Kidney (tissue), 14 donors: ENCODE measurements around the gene CRYBB2. TPM values are rescaled to one million over a fixed set of nuclear protein-coding genes. Genes with fewer than 3 reads are reported as not detected.
"Not testable (repeated sequence)": the region's sequence is repeated elsewhere in the genome, so short reads cannot be mapped to it uniquely, and the experiment has no call there.

Experiments used
- DNase-seq, 5 donors: peaks; one replicate each; pipeline ENCODE4 v3.0.0-alpha.2; 2013 to 2020
- FAIRE-seq: peaks from 2 replicates; lab custom pipeline; 2012; peaks lifted over from hg19 to GRCh38; lab: Jason Lieb, UNC
- H3K27ac ChIP-seq, 2 donors: one replicate each; pipeline ENCODE4 v1.7.0; 2013; ENCODE audit warnings: low read depth in 2 of 2, low read length in 2 of 2, inconsistent platforms in 1 of 2
- H3K27me3 ChIP-seq: one replicate; pipeline ENCODE4 v1.7.1; 2013; ENCODE audit warnings: low read length, inconsistent platforms; ENCODE audit not compliant: control insufficient read depth, insufficient read depth
- H3K36me3 ChIP-seq, 3 donors: one replicate each; pipeline versions ENCODE4 v1.7.0 to v1.7.1; 2013; ENCODE audit warnings: low read length in 3 of 3, control low read depth in 1 of 3, inconsistent platforms in 1 of 3; ENCODE audit not compliant: insufficient read depth in 3 of 3, control insufficient read depth in 2 of 3
- H3K4me1 ChIP-seq, 3 donors: one replicate each; pipeline versions ENCODE4 v1.7.0 to v1.7.1; 2013; ENCODE audit warnings: low read length in 3 of 3, inconsistent platforms in 1 of 3, low read depth in 1 of 3; ENCODE audit not compliant: control insufficient read depth in 2 of 3, insufficient read depth in 2 of 3
- H3K4me3 ChIP-seq, 3 donors: one replicate each; pipeline versions ENCODE4 v1.7.0 to v1.8.1; 2013; ENCODE audit warnings: low read length in 3 of 3, control low read depth in 1 of 3, inconsistent platforms in 1 of 3
- H3K9ac ChIP-seq, 3 donors: one replicate each; pipeline versions ENCODE4 v1.7.0 to v1.7.1; 2013; ENCODE audit warnings: low read length in 3 of 3, control low read depth in 1 of 3, inconsistent platforms in 1 of 3
- H3K9me3 ChIP-seq, 3 donors: one replicate each; pipeline versions ENCODE4 v1.7.0 to v1.7.1; 2013; ENCODE audit warnings: low read length in 3 of 3, control low read depth in 1 of 3, inconsistent platforms in 1 of 3; ENCODE audit not compliant: control insufficient read depth in 2 of 3, insufficient read depth in 1 of 3
- CTCF ChIP-seq: IDR thresholded peaks from 3 replicates; pipeline ENCODE4 v1.5.1; 2012; ENCODE audit warnings: mild to moderate bottlenecking, moderate library complexity, borderline replicate concordance; ENCODE audit not compliant: insufficient read depth; ENCODE audit errors: extremely low read depth
- intact Hi-C: fragments of 100-400 bp; cut with DNase I; formaldehyde crosslinking; loops from one replicate; pipeline ENCODE4 v1.11.1; 2022
- polyA plus RNA-seq: library from polyadenylated mRNA; stranded (reverse); fragments of 350-450 nt; fragmentation: Illumina TruSeq; extraction: RNeasy Lipid Tissue Mini Kit (QIAGEN cat#74804); gene quantifications from one replicate; pipeline ENCODE4 v1.2.3, GENCODE V29; 2014; ENCODE audit warnings: low read depth, low replicate concordance; ENCODE audit not compliant: insufficient read depth
- total RNA-seq: library from RNA; stranded (reverse); fragmentation: NEBNext Ultra II Directional; extraction: Animal tissue kit (Norgen Biotek cat#: 25700); gene quantifications from one replicate; pipeline ENCODE4 v1.2.1, GENCODE V29; 2021
- donor health status: control.
- donor health status: control.
- donor health status: control.
- donor health status: control.
- donor health status: control.
- donor health status: DM: yes; HTN: yes; CAD: no.
- donor health status: Normal renal cell carcinoma (clear cell type).

Gene CRYBB2
- total and polyA plus RNA-seq, 2 donors from 2014 or later = 0.67 TPM; not detected in 1

- Histone ChIP-seq H3K36me3 (peaks cover 0 to 6% (median 0%) of the 10 kb centered on the region in 3 donors), H3K9ac (no peak overlapping the region), H3K9me3 (no peaks in the 10 kb centered on the region), H3K4me1 (peaks cover 0 to 4% (median 0%) of the 10 kb centered on the region in 3 donors), H3K27ac (no peak overlapping the region), H3K4me3 (no peak overlapping the region), H3K27me3 (no peaks in the 10 kb centered on the region)
- peak in 4 of 5 donors; percentile 72 to 83 (median 78) for DNase-seq
- intact Hi-C loops = no loop called here
- TF ChIP-seq CTCF = peak; percentile 75
- FAIRE-seq = no peak
Observed at GRCh38 chr22:25202290-25202921, 17.0 kb upstream of the CRYBB2 start.

- H3K36me3 ChIP-seq = no peaks in the 10 kb centered on the region
- no peak overlapping the region for H3K27ac ChIP-seq
- no peak overlapping the region for H3K4me3 ChIP-seq
- H3K9me3 ChIP-seq = no peaks in the 10 kb centered on the region
- intact Hi-C loops = no loop called here
- DNase-seq (no peak), FAIRE-seq (no peak)
- TF ChIP-seq CTCF = no peak
- H3K9ac ChIP-seq = no peak overlapping the region
- peaks cover 0 to 4% (median 0%) of the 10 kb centered on the region in 3 donors for H3K4me1 ChIP-seq
- no peaks in the 10 kb centered on the region for H3K27me3 ChIP-seq
Observed at GRCh38 chr22:25203082-25203481, 16.4 kb upstream of the CRYBB2 start.

GRCh38 chr22:25204547-25204946, 14.9 kb upstream of the CRYBB2 start:
- not testable (repeated sequence) for FAIRE-seq, DNase-seq

GRCh38 chr22:25205847-25206246, 13.6 kb upstream of the CRYBB2 start:
- no peak overlapping the region for H3K4me3 ChIP-seq
- no peaks in the 10 kb centered on the region for H3K27me3 ChIP-seq
- TF ChIP-seq CTCF = no peak
- no peak overlapping the region for H3K9ac ChIP-seq
- no peak overlapping the region for H3K27ac ChIP-seq
- DNase-seq (no peak), FAIRE-seq (no peak)
- no peaks in the 10 kb centered on the region for H3K36me3 ChIP-seq
- intact Hi-C loops = no loop called here
- no peaks in the 10 kb centered on the region for H3K4me1 ChIP-seq
- H3K9me3 ChIP-seq = no peaks in the 10 kb centered on the region

More at GRCh38 chr22:25204547-25204946, 14.9 kb upstream of the CRYBB2 start:
- intact Hi-C loops, H3K27me3 ChIP-seq, H3K4me3 ChIP-seq, H3K9ac ChIP-seq, H3K4me1 ChIP-seq, H3K36me3 ChIP-seq, H3K9me3 ChIP-seq, H3K27ac ChIP-seq: not testable (repeated sequence)
